Prostate gland (tissue), 2 donors: ENCODE measurements around the gene RIC8A. TPM values are rescaled to one million over a fixed set of nuclear protein-coding genes. Genes with fewer than 3 reads are reported as not detected.

Experiments used
- DNase-seq: peaks from one replicate; pipeline ENCODE4 v3.0.0-alpha.2; 2019; ENCODE audit warnings: low spot score
- H3K27ac ChIP-seq, 2 donors: fragments of 200-600 bp; sonication (generic); 2 replicates each; pipeline ENCODE4 v1.5.1; 2017 to 2019
- H3K27me3 ChIP-seq: fragments of 200-600 bp; sonication (generic); replicated peaks from 2 replicates; pipeline ENCODE4 v1.5.1; 2019; ENCODE audit not compliant: insufficient read depth
- H3K36me3 ChIP-seq, 2 donors: fragments of 200-600 bp; sonication (generic); 1 replicate in 1 of 2; 2 replicates in 1 of 2; pipeline versions ENCODE4 v1.5.1 to v1.8.1; 2017 to 2019
- H3K4me1 ChIP-seq: fragments of 200-600 bp; sonication (generic); replicated peaks from 2 replicates; pipeline ENCODE4 v1.5.1; 2019
- H3K4me3 ChIP-seq, 2 donors: fragments of 200-600 bp; sonication (generic); 2 replicates each; pipeline ENCODE4 v1.5.1; 2017 to 2019
- H3K9me3 ChIP-seq: fragments of 200-600 bp; sonication (generic); 2 replicates; pipeline ENCODE4 v1.5.1; 2017
- CTCF ChIP-seq, 4 experiments: fragments of 200-600 bp in 2 of 4; fragments of 450-650 bp in 2 of 4; sonication (generic) in 2 of 4; IDR thresholded peaks; 1 replicate in 3 of 4; 2 replicates in 1 of 4; pipeline ENCODE4 v1.5.1; 2016 to 2019; ENCODE audit warnings: antibody characterized with exemption in 4 of 4, mild to moderate bottlenecking in 2 of 4, moderate library complexity in 2 of 4
- POLR2A ChIP-seq: fragments of 450-650 bp; IDR thresholded peaks from one replicate; pipeline ENCODE4 v1.6.1; 2016; ENCODE audit warnings: antibody characterized with exemption, mild to moderate bottlenecking
- POLR2AphosphoS5 ChIP-seq: sonication (generic); formaldehyde crosslinking; IDR thresholded peaks from one replicate; pipeline ENCODE4 v1.6.1; 2017; ENCODE audit warnings: antibody characterized with exemption
- WGBS: methylation state at CpG from one replicate; pipeline ENCODE4 v1.1.5; 2018; 5-methylcytosine and 5-hydroxymethylcytosine counted together
- intact Hi-C: fragments of 100-400 bp; cut with DNase I; formaldehyde crosslinking; loops from one replicate; pipeline ENCODE4 v1.14.2; 2022
- total RNA-seq, 2 donors: library from RNA; depleted of rRNA; stranded (reverse); fragments of >200 nt; gene quantifications; one replicate each; pipeline ENCODE4 v1.1.0, GENCODE V29; 2016

Gene RIC8A
- total RNA-seq, 2 donors from 2014 or later = 82.3 to 114 TPM

GRCh38 chr11:232783-233565, 25.5 kb downstream of the RIC8A start:
- no peak overlapping the region for H3K27ac ChIP-seq
- no peaks in the 10 kb centered on the region for H3K36me3 ChIP-seq
- H3K4me1 ChIP-seq = no peaks in the 10 kb centered on the region
- no peak for DNase-seq
- H3K4me3 ChIP-seq = no peak overlapping the region
- TF ChIP-seq CTCF (IDR thresholded peaks at IDR 0.05) = no peak
- no peak for TF ChIP-seq POLR2AphosphoS5
- no peak for TF ChIP-seq POLR2A
- no peaks in the 10 kb centered on the region for H3K9me3 ChIP-seq
- intact Hi-C loops = loop anchor here (10.0 kb wide), 1 partner anchor 272 kb away; the partner anchor contains the start of gene RNH1
- 88% methylated on average over 20 of the region's 20 CpGs for WGBS
- no peaks in the 10 kb centered on the region for H3K27me3 ChIP-seq

- 70% methylated on average over 8 of the region's 8 CpGs for WGBS
- intact Hi-C loops = loop anchor here (5.0 to 10.0 kb wide), 2 partner anchors 122 to 270 kb away; partner anchors contain the start of gene RNH1
Measured at GRCh38 chr11:235180-235579, 27.7 kb downstream of the RIC8A start.

GRCh38 chr11:235609-235996, 28.1 kb downstream of the RIC8A start:
- DNase-seq = no peak
- 1% methylated on average over 13 of the region's 13 CpGs for WGBS
- Histone ChIP-seq H3K9me3 (no peaks in the 10 kb centered on the region), H3K27me3 (no peaks in the 10 kb centered on the region), H3K4me1 (peaks cover 8% of the 10 kb centered on the region), H3K36me3 (no peaks in the 10 kb centered on the region), H3K27ac (peak overlapping the region; percentile 98), H3K4me3 (peak overlapping the region; percentile 90 to 95)
- TF ChIP-seq POLR2AphosphoS5 = no peak
- TF ChIP-seq POLR2A = no peak
- TF ChIP-seq CTCF (IDR thresholded peaks at IDR 0.05) = no peak
- intact Hi-C loops = loop anchor here (5.0 to 10.0 kb wide), 2 partner anchors 122 to 269 kb away; partner anchors contain the start of gene RNH1

More at GRCh38 chr11:235180-235579, 27.7 kb downstream of the RIC8A start:
- H3K27ac ChIP-seq = peak overlapping the region; percentile 98
- DNase-seq = no peak
- no peaks in the 10 kb centered on the region for H3K27me3 ChIP-seq
- no peak for TF ChIP-seq POLR2A
- no peak for TF ChIP-seq POLR2AphosphoS5
- no peak for TF ChIP-seq CTCF (IDR thresholded peaks at IDR 0.05)
- peaks cover 8% of the 10 kb centered on the region for H3K4me1 ChIP-seq
- H3K9me3 ChIP-seq = no peaks in the 10 kb centered on the region
- H3K4me3 ChIP-seq = peak overlapping the region; percentile 90 to 95
- H3K36me3 ChIP-seq = no peaks in the 10 kb centered on the region

GRCh38 chr11:235997-236773, 28.7 kb downstream of the RIC8A start, which contains the start of gene SIRT3:
SIRT3 (minus strand) TSS chr11:236342; CDS start chr11:236328, 14 bp downstream.
- H3K4me1 ChIP-seq = peaks cover 10% of the 10 kb centered on the region
- peak within 1 kb of the TSS; percentile 98 for H3K27ac ChIP-seq
- H3K4me3 ChIP-seq = peak within 1 kb of the TSS; percentile 90 to 95
- intact Hi-C loops = loop anchor here (2.0 to 10.0 kb wide), 3 partner anchors 29 to 269 kb away; partner anchors contain the start of genes BET1L, RIC8A and RNH1
- peak; percentile 86 for DNase-seq
- TF ChIP-seq POLR2A (peak; percentile 68), POLR2AphosphoS5 (no peak), CTCF (IDR thresholded peaks at IDR 0.05) (peak in 1 of 4 experiments; percentile 48)
- H3K36me3 ChIP-seq = no peaks in the 10 kb centered on the region
- no peaks in the 10 kb centered on the region for H3K27me3 ChIP-seq
- no peaks in the 10 kb centered on the region for H3K9me3 ChIP-seq
- WGBS = 1% methylated on average over 41 of the region's 70 CpGs
